ENCODE results near the gene PKP2. TPM values are rescaled to one million over a fixed set of nuclear protein-coding genes. Genes with fewer than 3 reads are reported as not detected.

The PKP2 gene
- total RNA-seq, 2 experiments from 2014 or later = not detected

DNA sequence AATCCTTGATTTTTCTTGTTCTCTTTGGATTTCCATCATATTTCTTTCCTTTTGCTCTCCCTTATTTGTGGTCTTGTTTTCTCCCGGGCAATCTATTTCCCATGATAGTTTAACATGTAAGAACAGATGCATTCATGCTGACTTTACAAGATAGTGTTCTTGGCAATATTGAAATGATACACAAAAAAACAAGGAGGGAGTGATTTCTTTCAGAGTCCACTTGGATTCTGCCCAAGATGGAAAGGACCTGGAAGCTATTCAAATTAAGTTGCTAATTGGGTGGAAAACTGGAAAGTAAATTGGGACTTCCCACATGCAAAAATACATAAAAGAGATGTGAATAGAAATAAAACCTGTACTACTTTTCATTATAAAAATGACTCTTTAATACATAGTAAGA, 126.4 kb downstream of the PKP2 start:
- Histone ChIP-seq H3K79me2 (ENCODE audit: insufficient read depth, low read depth, low read length) (no peaks in the 10 kb centered on the region), H2AFZ (ENCODE audit: low read length) (no peak overlapping the region), H3K36me3 (ENCODE audit: insufficient read depth, low read length) (no peaks in the 10 kb centered on the region), H3K4me2 (ENCODE audit: low read length) (no peak overlapping the region), H3K4me1 (ENCODE audit: insufficient read depth, low read length, poor library complexity, severe bottlenecking) (no peaks in the 10 kb centered on the region), H3K4me3 (ENCODE audit: low read depth, low read length, poor library complexity, severe bottlenecking) (no peak overlapping the region), H3K9me3 (ENCODE audit: low read length) (no peaks in the 10 kb centered on the region), H3K9me2 (ENCODE audit: insufficient read depth, low read length) (no peaks in the 10 kb centered on the region), H3K27ac (ENCODE audit: low read depth, low read length, poor library complexity, severe bottlenecking) (no peak overlapping the region), H4K20me1 (ENCODE audit: insufficient read depth, low read length) (no peaks in the 10 kb centered on the region)
- no peak for DNase-seq (ENCODE audit: low spot score)
- BruUV-seq (replicated peaks) = no TSS peak
- ChIA-PET CTCF (ENCODE audit: unreplicated experiment) (no interaction called here), POLR2A (interaction anchor here (0.6 kb wide), 1 partner anchor 1239 kb away, joined by 5 read pairs; no protein-coding TSS in a partner anchor)
- no peak for TF ChIP-seq EZH2phosphoT487 (IDR thresholded peaks at IDR 0.05; ENCODE audit: borderline replicate concordance, low read depth, low read length)
- TF ChIP-seq, protein P1, sequence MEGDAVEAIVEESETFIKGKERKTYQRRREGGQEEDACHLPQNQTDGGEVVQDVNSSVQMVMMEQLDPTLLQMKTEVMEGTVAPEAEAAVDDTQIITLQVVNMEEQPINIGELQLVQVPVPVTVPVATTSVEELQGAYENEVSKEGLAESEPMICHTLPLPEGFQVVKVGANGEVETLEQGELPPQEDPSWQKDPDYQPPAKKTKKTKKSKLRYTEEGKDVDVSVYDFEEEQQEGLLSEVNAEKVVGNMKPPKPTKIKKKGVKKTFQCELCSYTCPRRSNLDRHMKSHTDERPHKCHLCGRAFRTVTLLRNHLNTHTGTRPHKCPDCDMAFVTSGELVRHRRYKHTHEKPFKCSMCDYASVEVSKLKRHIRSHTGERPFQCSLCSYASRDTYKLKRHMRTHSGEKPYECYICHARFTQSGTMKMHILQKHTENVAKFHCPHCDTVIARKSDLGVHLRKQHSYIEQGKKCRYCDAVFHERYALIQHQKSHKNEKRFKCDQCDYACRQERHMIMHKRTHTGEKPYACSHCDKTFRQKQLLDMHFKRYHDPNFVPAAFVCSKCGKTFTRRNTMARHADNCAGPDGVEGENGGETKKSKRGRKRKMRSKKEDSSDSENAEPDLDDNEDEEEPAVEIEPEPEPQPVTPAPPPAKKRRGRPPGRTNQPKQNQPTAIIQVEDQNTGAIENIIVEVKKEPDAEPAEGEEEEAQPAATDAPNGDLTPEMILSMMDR (conservative IDR thresholded peaks at IDR 0.05; ENCODE audit: low read length) = no peak
- intact Hi-C loops (cut with micrococcal nuclease; ENCODE audit: unreplicated experiment) = no loop called here

DNA sequence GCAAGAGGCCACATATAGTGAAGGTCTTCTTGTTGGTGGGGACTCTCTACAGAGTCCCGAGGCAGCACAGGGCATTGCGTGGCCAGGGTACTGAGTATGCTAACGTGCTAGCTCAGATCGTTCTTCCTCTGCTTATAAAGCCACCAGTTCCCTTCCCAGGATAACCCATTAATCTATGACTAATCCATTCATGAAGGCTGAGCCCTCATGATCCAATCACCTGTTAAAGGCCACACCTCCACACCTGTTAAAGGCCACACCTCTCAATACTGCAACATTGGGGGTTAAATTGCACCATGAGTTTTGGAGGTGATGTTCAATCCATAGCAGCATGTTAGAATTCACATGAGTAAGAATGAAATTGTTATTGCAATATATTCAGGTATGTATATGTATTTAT, 128.1 kb downstream of the PKP2 start:
- no peaks in the 10 kb centered on the region for H3K9me3 ChIP-seq (ENCODE audit: low read length)
- no peaks in the 10 kb centered on the region for H3K9me2 ChIP-seq (ENCODE audit: insufficient read depth, low read length)
- H3K36me3 ChIP-seq (ENCODE audit: insufficient read depth, low read length) = no peaks in the 10 kb centered on the region
- H3K27ac ChIP-seq (ENCODE audit: low read depth, low read length, poor library complexity, severe bottlenecking) = no peak overlapping the region
- ChIA-PET CTCF (ENCODE audit: unreplicated experiment) (no interaction called here), POLR2A (no interaction called here)
- H2AFZ ChIP-seq (ENCODE audit: low read length) = no peak overlapping the region
- intact Hi-C loops (cut with micrococcal nuclease; ENCODE audit: unreplicated experiment) = no loop called here
- TF ChIP-seq, protein P1 (conservative IDR thresholded peaks at IDR 0.05; ENCODE audit: low read length) = no peak
- TF ChIP-seq EZH2phosphoT487 (IDR thresholded peaks at IDR 0.05; ENCODE audit: borderline replicate concordance, low read depth, low read length) = no peak
- no peaks in the 10 kb centered on the region for H3K79me2 ChIP-seq (ENCODE audit: insufficient read depth, low read depth, low read length)
- H3K4me2 ChIP-seq (ENCODE audit: low read length) = no peak overlapping the region
- no TSS peak for BruUV-seq (replicated peaks)
- no peak overlapping the region for H3K4me3 ChIP-seq (ENCODE audit: low read depth, low read length, poor library complexity, severe bottlenecking)
- H3K4me1 ChIP-seq (ENCODE audit: insufficient read depth, low read length, poor library complexity, severe bottlenecking) = no peaks in the 10 kb centered on the region
- DNase-seq (ENCODE audit: low spot score) = no peak
- no peaks in the 10 kb centered on the region for H4K20me1 ChIP-seq (ENCODE audit: insufficient read depth, low read length)

DNA sequence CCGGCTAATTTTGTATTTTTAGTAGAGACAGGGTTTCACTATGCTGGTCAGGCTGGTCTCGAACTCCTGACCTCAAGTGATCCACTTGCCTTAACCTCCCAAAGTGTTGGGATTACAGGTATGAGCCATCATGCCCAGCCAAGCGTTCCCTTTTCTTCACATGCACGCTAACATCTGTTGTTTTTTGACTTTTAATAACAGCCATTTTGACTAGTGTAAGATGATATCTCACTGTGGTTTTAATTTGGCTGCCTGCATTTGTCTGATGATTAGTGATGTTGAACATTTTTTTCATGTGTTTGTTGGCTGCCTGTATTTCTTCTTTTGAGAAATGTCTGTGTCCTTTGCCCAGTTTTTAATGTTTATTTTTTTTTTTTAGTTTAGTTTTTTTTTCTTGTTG, 130.7 kb downstream of the PKP2 start:
- Histone ChIP-seq H3K27ac (ENCODE audit: low read depth, low read length, poor library complexity, severe bottlenecking) (no peak overlapping the region), H3K9me2 (ENCODE audit: insufficient read depth, low read length) (no peaks in the 10 kb centered on the region), H3K79me2 (ENCODE audit: insufficient read depth, low read depth, low read length) (no peaks in the 10 kb centered on the region), H3K36me3 (ENCODE audit: insufficient read depth, low read length) (no peaks in the 10 kb centered on the region), H2AFZ (ENCODE audit: low read length) (no peak overlapping the region), H3K4me1 (ENCODE audit: insufficient read depth, low read length, poor library complexity, severe bottlenecking) (peaks cover 12% of the 10 kb centered on the region), H3K4me2 (ENCODE audit: low read length) (no peak overlapping the region), H3K9me3 (ENCODE audit: low read length) (no peaks in the 10 kb centered on the region), H4K20me1 (ENCODE audit: insufficient read depth, low read length) (no peaks in the 10 kb centered on the region), H3K4me3 (ENCODE audit: low read depth, low read length, poor library complexity, severe bottlenecking) (no peak overlapping the region)
- BruUV-seq (replicated peaks) = no TSS peak
- TF ChIP-seq EZH2phosphoT487 (IDR thresholded peaks at IDR 0.05; ENCODE audit: borderline replicate concordance, low read depth, low read length) = no peak
- TF ChIP-seq, protein P1 (conservative IDR thresholded peaks at IDR 0.05; ENCODE audit: low read length) = no peak
- no peak for DNase-seq (ENCODE audit: low spot score)
- ChIA-PET CTCF (ENCODE audit: unreplicated experiment) (no interaction called here), POLR2A (no interaction called here)
- intact Hi-C loops (cut with micrococcal nuclease; ENCODE audit: unreplicated experiment) = no loop called here

Data from OCI-LY7 (cell line).